OCI-LY1 (cell line): Measurements from ENCODE around the gene SDK2.

Experiments used
- CTCF ChIP-seq: fragments of 200-600 bp; sonication (generic), shearing (Covaris generic); IDR thresholded peaks from 2 replicates; pipeline ENCODE4 v1.5.1; 2017; ENCODE audit warnings: mild to moderate bottlenecking, antibody characterized with exemption, low read length, moderate library complexity, mixed read lengths
- EZH2 ChIP-seq: fragments of 200-600 bp; sonication (generic), shearing (Covaris generic); IDR thresholded peaks from 2 replicates; pipeline ENCODE4 v1.8.0; 2017; ENCODE audit warnings: borderline replicate concordance, mixed run types, mild to moderate bottlenecking, antibody characterized with exemption, low read length, moderate library complexity, mixed read lengths

GRCh38 chr17:73521376-73521775, 122.9 kb downstream of the SDK2 start:
- TF ChIP-seq CTCF (no peak), EZH2 (no peak)
